Gastrocnemius medialis (tissue), 4 donors: Measurements from ENCODE around the gene HOXB6. TPM values are rescaled to one million over a fixed set of nuclear protein-coding genes. Genes with fewer than 3 reads are reported as not detected.

Experiments
- ATAC-seq, 2 donors: fragments of 150-250 bp; one replicate each; pipeline ENCODE4 v1.9.1; 2016
- DNase-seq, 2 donors: peaks; one replicate each; pipeline ENCODE4 v3.0.0-alpha.2; 2019
- H3K27ac ChIP-seq, 4 donors: fragments of 200-600 bp; sonication (generic); 1 replicate in 1 of 4; 2 replicates in 3 of 4; pipeline ENCODE4 v1.5.1; 2016 to 2018; ENCODE audit warnings: mild to moderate bottlenecking in 2 of 4, moderate library complexity in 1 of 4
- H3K27me3 ChIP-seq, 3 donors: fragments of 200-600 bp; sonication (generic) in 2 of 3; 1 replicate in 1 of 3; 2 replicates in 2 of 3; pipeline versions ENCODE4 v1.5.1 to v1.6.0; 2016 to 2019; ENCODE audit warnings: mild to moderate bottlenecking in 1 of 3, moderate library complexity in 1 of 3
- H3K36me3 ChIP-seq, 2 donors: fragments of 200-600 bp; sonication (generic) in 1 of 2; one replicate each; pipeline ENCODE4 v1.5.1; 2017 to 2018
- H3K4me1 ChIP-seq, 2 donors: fragments of 200-600 bp; sonication (generic) in 1 of 2; one replicate each; pipeline ENCODE4 v1.5.1; 2016 to 2017; ENCODE audit warnings: mild to moderate bottlenecking in 2 of 2
- H3K4me3 ChIP-seq, 4 donors: fragments of 200-600 bp; sonication (generic) in 3 of 4; 1 replicate in 1 of 4; 2 replicates in 3 of 4; pipeline ENCODE4 v1.5.1; 2016 to 2019; ENCODE audit warnings: mild to moderate bottlenecking in 2 of 4
- H3K9me3 ChIP-seq, 3 donors: fragments of 200-600 bp; sonication (generic) in 2 of 3; 1 replicate in 1 of 3; 2 replicates in 2 of 3; pipeline ENCODE4 v1.5.1; 2016 to 2019
- POLR2A ChIP-seq, 2 donors: fragments of 450-650 bp; IDR thresholded peaks; one replicate each; pipeline ENCODE4 v1.6.1; 2017; ENCODE audit warnings: antibody characterized with exemption in 2 of 2, mild to moderate bottlenecking in 2 of 2, moderate library complexity in 2 of 2
- in situ Hi-C, 4 donors: fragments of 200-750 bp; cut with MboI; loops; one replicate each; pipeline versions ENCODE4 v1.15.0 to v1.8.0; 2017; ENCODE audit warnings: low sequenced_read_pairs in 4 of 4
- intact Hi-C: fragments of 100-400 bp; cut with DNase I; formaldehyde crosslinking; loops from one replicate; pipeline ENCODE4 v1.15.1; 2023; ENCODE audit warnings: low total_unique reads
- total RNA-seq, 4 donors: library from RNA; depleted of rRNA; stranded (reverse); fragments of >200 nt; gene quantifications; one replicate each; pipeline versions ENCODE4 v1.1.0 to v1.2.3, GENCODE V29; 2016
- TF ChIP-seq, protein P1 (sequence below), 5 experiments: fragments of 450-650 bp in 3 of 5; fragments of 200-600 bp in 2 of 5; sonication (generic) in 2 of 5; IDR thresholded peaks in 4 of 5; conservative IDR thresholded peaks in 1 of 5; 1 replicate in 4 of 5; 2 replicates in 1 of 5; pipeline ENCODE4 v1.5.1; 2016 to 2019; ENCODE audit warnings: antibody characterized with exemption in 5 of 5, mild to moderate bottlenecking in 3 of 5, moderate library complexity in 3 of 5

The HOXB6 gene
- total RNA-seq, 4 donors from 2014 or later, result 0.55 to 3.0 (median 1.3) TPM

DNA sequence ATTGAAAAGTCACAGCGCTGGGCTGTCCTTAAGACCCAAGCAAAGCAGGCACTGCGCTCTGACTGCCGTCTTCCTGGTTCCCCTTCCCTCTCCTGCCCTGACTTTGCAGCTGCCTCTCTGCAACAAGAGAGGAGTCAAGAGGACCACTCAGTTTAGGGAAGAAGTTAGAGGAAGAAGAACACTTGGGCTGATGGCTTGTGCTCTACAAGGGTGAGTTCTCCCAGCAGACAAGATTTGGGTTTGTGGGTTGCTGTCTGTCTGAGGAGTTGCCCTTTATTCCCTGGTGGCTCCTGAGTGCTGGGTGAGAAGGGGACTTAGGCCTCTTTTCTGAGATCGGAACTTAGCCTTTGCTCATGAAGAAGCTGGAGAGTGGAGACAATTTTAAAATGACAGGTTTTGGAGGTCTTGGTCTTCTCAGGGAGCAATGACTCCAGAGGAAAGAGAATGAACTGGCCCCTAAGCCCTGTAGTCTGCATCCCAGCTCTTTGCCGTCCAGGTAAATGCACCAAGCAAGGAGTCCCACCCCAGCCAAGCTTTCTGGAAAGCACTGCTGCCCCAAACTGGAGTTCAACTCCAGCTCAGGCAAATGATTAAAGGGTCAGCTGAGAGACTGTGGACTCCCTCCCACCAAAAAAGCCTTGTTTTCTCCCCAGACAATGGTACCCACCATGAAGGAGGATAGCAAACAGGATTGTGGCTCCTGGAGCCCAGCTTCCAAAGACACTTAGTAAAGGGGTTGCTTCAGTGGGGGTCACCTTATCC lies 24.0 kb upstream of the HOXB6 start:
- TF ChIP-seq, protein P1, sequence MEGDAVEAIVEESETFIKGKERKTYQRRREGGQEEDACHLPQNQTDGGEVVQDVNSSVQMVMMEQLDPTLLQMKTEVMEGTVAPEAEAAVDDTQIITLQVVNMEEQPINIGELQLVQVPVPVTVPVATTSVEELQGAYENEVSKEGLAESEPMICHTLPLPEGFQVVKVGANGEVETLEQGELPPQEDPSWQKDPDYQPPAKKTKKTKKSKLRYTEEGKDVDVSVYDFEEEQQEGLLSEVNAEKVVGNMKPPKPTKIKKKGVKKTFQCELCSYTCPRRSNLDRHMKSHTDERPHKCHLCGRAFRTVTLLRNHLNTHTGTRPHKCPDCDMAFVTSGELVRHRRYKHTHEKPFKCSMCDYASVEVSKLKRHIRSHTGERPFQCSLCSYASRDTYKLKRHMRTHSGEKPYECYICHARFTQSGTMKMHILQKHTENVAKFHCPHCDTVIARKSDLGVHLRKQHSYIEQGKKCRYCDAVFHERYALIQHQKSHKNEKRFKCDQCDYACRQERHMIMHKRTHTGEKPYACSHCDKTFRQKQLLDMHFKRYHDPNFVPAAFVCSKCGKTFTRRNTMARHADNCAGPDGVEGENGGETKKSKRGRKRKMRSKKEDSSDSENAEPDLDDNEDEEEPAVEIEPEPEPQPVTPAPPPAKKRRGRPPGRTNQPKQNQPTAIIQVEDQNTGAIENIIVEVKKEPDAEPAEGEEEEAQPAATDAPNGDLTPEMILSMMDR (IDR thresholded peaks at IDR 0.05 in 4 of 5, conservative IDR thresholded peaks at IDR 0.05 in 1 of 5), result no peak
- no peak for TF ChIP-seq POLR2A (IDR thresholded peaks at IDR 0.05)
- intact Hi-C loops (no loop called here), in situ Hi-C loops (loop anchor here in 1 of 4 donors (10.0 to 25.0 kb wide), 2 partner anchors 108 to 324 kb away; partner anchors contain the start of gene HOXB13)
- H3K4me3 ChIP-seq, result no peak overlapping the region
- no peaks in the 10 kb centered on the region for H3K36me3 ChIP-seq
- H3K27ac ChIP-seq, result no peak overlapping the region
- ATAC-seq, result no peak
- peaks cover 13 to 26% of the 10 kb centered on the region in 2 donors for H3K4me1 ChIP-seq
- DNase-seq, result no peak
- peaks cover 95 to 100% (median 98%) of the 10 kb centered on the region in 3 donors for H3K27me3 ChIP-seq
- H3K9me3 ChIP-seq, result no peaks in the 10 kb centered on the region

DNA sequence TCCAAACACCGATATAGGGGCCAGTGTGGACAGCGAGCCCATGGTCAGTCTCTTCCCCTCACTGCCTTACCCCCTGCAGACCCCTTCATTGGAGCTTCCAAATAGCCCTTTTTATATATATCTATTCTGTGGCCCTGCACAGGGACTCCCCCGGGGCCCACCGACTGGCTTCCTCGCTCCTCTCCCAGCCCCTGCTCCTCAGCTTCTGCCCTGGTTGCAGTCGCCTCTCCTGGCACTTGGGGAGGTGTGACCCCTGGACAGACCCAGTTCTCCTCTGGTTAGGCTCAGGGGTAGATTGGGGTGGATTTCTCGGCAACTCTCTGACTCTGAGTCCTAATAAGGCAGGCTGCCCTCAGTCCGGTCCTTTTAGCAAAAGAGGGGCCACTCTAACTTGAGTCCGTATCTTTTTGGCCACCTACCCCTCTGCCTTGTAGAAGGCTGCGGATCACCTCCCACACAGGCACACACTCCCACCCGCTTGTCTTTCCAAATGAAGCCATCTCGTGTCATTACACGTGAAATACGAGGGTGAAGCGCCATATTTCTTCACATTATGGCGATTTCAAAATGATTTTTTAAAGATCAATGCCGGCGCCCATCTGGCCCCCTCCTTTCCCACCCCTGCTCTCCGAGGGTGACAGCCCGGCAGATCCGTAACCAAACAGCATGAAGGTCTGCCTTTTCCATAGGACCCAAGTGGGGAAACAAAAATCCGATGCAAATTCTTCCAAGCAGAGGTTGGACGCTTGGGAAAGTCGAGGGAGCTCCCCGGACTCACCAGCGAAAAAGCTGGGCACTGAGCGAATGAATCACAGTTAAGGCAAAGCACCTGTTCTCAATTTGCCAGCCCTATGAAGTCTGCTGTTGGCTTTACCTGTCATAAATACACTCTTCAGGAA lies 23.1 kb upstream of the HOXB6 start:
- intact Hi-C loops, result no loop called here
- H3K27ac ChIP-seq, result no peak overlapping the region
- peaks cover 94 to 100% (median 98%) of the 10 kb centered on the region in 3 donors for H3K27me3 ChIP-seq
- H3K36me3 ChIP-seq, result no peaks in the 10 kb centered on the region
- peaks cover 13 to 26% of the 10 kb centered on the region in 2 donors for H3K4me1 ChIP-seq
- TF ChIP-seq, protein P1 (IDR thresholded peaks at IDR 0.05 in 4 of 5, conservative IDR thresholded peaks at IDR 0.05 in 1 of 5), result no peak
- TF ChIP-seq POLR2A (IDR thresholded peaks at IDR 0.05), result no peak
- no peaks in the 10 kb centered on the region for H3K9me3 ChIP-seq
- H3K4me3 ChIP-seq, result no peak overlapping the region
- ATAC-seq, result no peak
- in situ Hi-C loops, result loop anchor here in 1 of 4 donors (10.0 to 25.0 kb wide), 2 partner anchors 109 to 323 kb away; partner anchors contain the start of gene HOXB13
- DNase-seq, result no peak

DNA sequence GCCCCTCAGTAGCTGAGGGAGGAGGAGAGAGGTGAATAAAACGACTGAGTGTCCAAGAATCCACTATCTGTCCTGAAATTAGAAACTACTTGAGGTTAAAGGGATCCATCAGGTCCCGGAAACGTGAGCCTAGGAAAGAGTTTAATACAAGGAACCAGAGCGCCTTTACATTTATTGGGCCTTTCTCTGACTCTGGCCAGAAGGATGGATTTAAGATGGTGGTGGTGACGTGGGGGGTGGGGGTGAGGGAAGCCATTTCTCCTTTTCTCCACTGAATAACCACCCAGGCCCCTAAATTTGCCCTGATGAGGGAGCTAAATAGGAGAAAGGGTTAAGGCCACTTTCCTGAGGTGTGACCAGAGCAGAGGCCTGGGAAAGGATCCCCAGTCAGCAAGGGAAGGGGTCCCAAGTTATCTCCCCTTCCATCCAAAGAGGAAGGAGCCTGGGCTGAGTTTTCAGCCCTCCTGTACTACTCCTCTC lies 22.4 kb upstream of the HOXB6 start:
- Histone ChIP-seq H3K36me3 (no peaks in the 10 kb centered on the region), H3K9me3 (no peaks in the 10 kb centered on the region), H3K27ac (no peak overlapping the region), H3K4me3 (no peak overlapping the region), H3K4me1 (peaks cover 13 to 26% of the 10 kb centered on the region in 2 donors), H3K27me3 (peaks cover 94 to 100% (median 98%) of the 10 kb centered on the region in 3 donors)
- TF ChIP-seq, protein P1 (IDR thresholded peaks at IDR 0.05 in 4 of 5, conservative IDR thresholded peaks at IDR 0.05 in 1 of 5), result no peak
- no peak for TF ChIP-seq POLR2A (IDR thresholded peaks at IDR 0.05)
- no peak for ATAC-seq
- DNase-seq, result no peak
- in situ Hi-C loops (loop anchor here in 1 of 4 donors (10.0 to 25.0 kb wide), 2 partner anchors 110 to 322 kb away; partner anchors contain the start of gene HOXB13), intact Hi-C loops (no loop called here)

DNA sequence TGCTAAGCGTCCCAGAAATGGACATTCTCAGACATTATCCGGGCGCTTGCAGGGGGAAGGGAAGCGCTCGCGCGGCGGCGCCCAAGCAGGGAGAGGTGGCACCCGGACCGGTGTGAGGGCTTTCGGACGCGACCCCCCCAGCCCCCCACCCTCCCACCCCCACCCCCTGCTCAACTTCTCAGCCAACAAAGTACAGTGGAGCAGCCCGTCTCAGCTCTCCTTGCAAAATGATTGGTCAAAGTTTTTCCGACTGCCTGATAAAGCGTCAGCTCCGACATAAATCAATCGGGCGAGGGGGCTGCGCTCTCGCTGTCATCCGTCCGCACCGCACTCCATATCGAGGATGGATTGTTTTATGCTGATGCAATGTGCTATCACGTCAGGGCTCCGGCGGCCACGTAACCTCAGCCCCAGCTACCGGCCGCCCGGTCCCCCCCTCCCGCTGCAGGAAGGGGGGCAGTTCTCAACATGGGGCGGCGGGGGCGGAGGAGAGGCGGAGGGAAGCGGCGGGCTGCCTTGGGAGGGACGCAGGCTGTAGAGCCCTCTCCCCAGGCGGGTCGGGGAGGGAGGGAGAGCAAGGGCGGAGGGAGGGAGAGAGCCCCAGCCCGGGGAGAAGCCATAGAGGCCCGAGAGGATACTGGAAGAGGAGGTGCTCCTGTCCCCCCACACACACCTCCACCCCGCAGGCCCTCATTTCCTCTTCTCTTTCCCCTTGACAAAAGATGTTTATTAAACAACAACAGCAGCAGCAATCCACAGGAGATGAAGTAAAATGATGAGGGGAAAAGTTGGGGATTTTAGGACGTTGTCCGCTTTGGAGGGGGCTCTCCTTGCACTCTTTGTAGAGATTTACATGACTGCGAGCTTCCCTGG lies 21.7 kb upstream of the HOXB6 start, which contains the start of gene HOXB9:
Gene HOXB9 (minus strand): TSS at position 114 of the 873 bp plus-strand sequence. CDS start 89 bp downstream, at position 25.
- DNase-seq (no peak), ATAC-seq (no peak)
- no peak for TF ChIP-seq POLR2A (IDR thresholded peaks at IDR 0.05)
- TF ChIP-seq, protein P1 (IDR thresholded peaks at IDR 0.05 in 4 of 5, conservative IDR thresholded peaks at IDR 0.05 in 1 of 5), result no peak
- intact Hi-C loops (no loop called here), in situ Hi-C loops (loop anchor here in 1 of 4 donors (10.0 to 25.0 kb wide), 2 partner anchors 111 to 322 kb away; partner anchors contain the start of gene HOXB13)
- Histone ChIP-seq H3K36me3 (no peaks in the 10 kb centered on the region), H3K27ac (no peak within 1 kb of the TSS), H3K27me3 (peaks cover 94 to 100% (median 98%) of the 10 kb centered on the region in 3 donors), H3K4me1 (peaks cover 13 to 26% of the 10 kb centered on the region in 2 donors), H3K9me3 (no peaks in the 10 kb centered on the region), H3K4me3 (peak within 1 kb of the TSS; percentile 39 to 53 (median 48))
